GM23338 (cell line): ENCODE results near the gene MAST4. TPM values are rescaled to one million over a fixed set of nuclear protein-coding genes. Genes with fewer than 3 reads are reported as not detected.

Source experiments
- ATAC-seq: fragments of 200-7000 bp; cut with Tn5 transposase; 3 replicates; pipeline ENCODE4 v1.9.1; 2020
- DNase-seq: peaks from one replicate; pipeline ENCODE4 v3.0.0-alpha.2; 2015; ENCODE audit warnings: low spot score
- H2AFZ ChIP-seq: fragments of 200-600 bp; sonication (generic); 2 replicates; pipeline ENCODE4 v1.8.0; 2016; ENCODE audit warnings: antibody characterized with exemption, mild to moderate bottlenecking, moderate library complexity
- H3F3A ChIP-seq: fragments of 200-600 bp; sonication (generic); replicated peaks from 2 replicates; pipeline ENCODE4 v1.8.0; 2017; ENCODE audit warnings: antibody characterized with exemption, mixed run types, low read depth
- H3K27ac ChIP-seq: fragments of 200-600 bp; sonication (generic); 2 replicates; pipeline ENCODE4 v1.6.1; 2016; ENCODE audit warnings: low read depth
- H3K27me3 ChIP-seq: fragments of 200-600 bp; sonication (generic); 2 replicates; pipeline ENCODE4 v1.8.0; 2016; ENCODE audit warnings: mild to moderate bottlenecking, mixed run types, moderate library complexity; ENCODE audit not compliant: insufficient read depth
- H3K36me3 ChIP-seq: fragments of 200-600 bp; sonication (generic); 2 replicates; pipeline ENCODE4 v1.8.0; 2016; ENCODE audit warnings: mild to moderate bottlenecking; ENCODE audit not compliant: insufficient read depth
- H3K4me1 ChIP-seq: fragments of 200-600 bp; sonication (generic); 2 replicates; pipeline ENCODE4 v1.8.0; 2016; ENCODE audit warnings: mild to moderate bottlenecking, moderate library complexity; ENCODE audit not compliant: insufficient read depth
- H3K4me2 ChIP-seq: fragments of 200-600 bp; sonication (generic); 2 replicates; pipeline ENCODE4 v1.7.1; 2017; ENCODE audit warnings: mixed run types
- H3K4me3 ChIP-seq: fragments of 200-600 bp; sonication (generic); 2 replicates; pipeline ENCODE4 v1.6.1; 2016; ENCODE audit warnings: mixed run types
- H3K79me2 ChIP-seq: fragments of 200-600 bp; sonication (generic); replicated peaks from 2 replicates; pipeline ENCODE4 v1.8.0; 2017; ENCODE audit warnings: mild to moderate bottlenecking; ENCODE audit not compliant: insufficient read depth
- H3K9me2 ChIP-seq: fragments of 200-600 bp; sonication (generic); 2 replicates; pipeline ENCODE4 v1.8.0; 2017; ENCODE audit not compliant: insufficient read depth
- H4K20me1 ChIP-seq: fragments of 200-600 bp; sonication (generic); replicated peaks from 2 replicates; pipeline ENCODE4 v1.8.0; 2017; ENCODE audit warnings: mild to moderate bottlenecking; ENCODE audit not compliant: insufficient read depth
- H3K27ac Mint-ChIP-seq: 2 replicates; pipeline ENCODE4 v1.8.0; 2020; ENCODE audit warnings: inconsistent platforms, mild to moderate bottlenecking, moderate library complexity, mixed read lengths
- H3K27me3 Mint-ChIP-seq: 3 replicates; pipeline ENCODE4 v1.8.0; 2022; ENCODE audit warnings: low read depth, mild to moderate bottlenecking, moderate library complexity, mixed read lengths, inconsistent platforms; ENCODE audit not compliant: insufficient read depth, poor library complexity
- H3K36me3 Mint-ChIP-seq: 3 replicates; pipeline ENCODE4 v1.8.0; 2021; ENCODE audit warnings: low read depth, mild to moderate bottlenecking, inconsistent platforms, moderate library complexity, mixed read lengths
- H3K4me1 Mint-ChIP-seq: 3 replicates; pipeline ENCODE4 v1.8.0; 2020; ENCODE audit warnings: mild to moderate bottlenecking, inconsistent platforms, mixed read lengths
- H3K4me3 Mint-ChIP-seq: 3 replicates; pipeline ENCODE4 v1.8.0; 2021; ENCODE audit warnings: moderate library complexity, mild to moderate bottlenecking, inconsistent platforms, mixed read lengths
- H3K9me3 Mint-ChIP-seq: 3 replicates; pipeline ENCODE4 v1.8.0; 2020; ENCODE audit warnings: moderate library complexity, mild to moderate bottlenecking, inconsistent platforms, mixed read lengths
- CREB1 ChIP-seq: fragments of 250-450 bp; sonication (Bioruptor Pico); IDR thresholded peaks from 2 replicates; pipeline ENCODE4 v1.5.0; 2020; ENCODE audit warnings: low read depth, mild to moderate bottlenecking, moderate library complexity
- CTCF ChIP-seq, 2 experiments: fragments of 200-600 bp in 1 of 2; sonication (generic) in 1 of 2; conservative IDR thresholded peaks; 2 replicates each; pipeline versions ENCODE4 v1.5.1 to v1.6.1; 2016 to 2017; ENCODE audit warnings: antibody characterized with exemption in 2 of 2, low read depth in 2 of 2, mild to moderate bottlenecking in 2 of 2, moderate library complexity in 1 of 2
- ETS1 ChIP-seq: IDR thresholded peaks from 2 replicates; pipeline ENCODE4 v1.6.1; 2016; ENCODE audit warnings: antibody characterized with exemption
- EZH2 ChIP-seq: fragments of 200-600 bp; sonication (generic); IDR thresholded peaks from one replicate; pipeline ENCODE4 v1.8.0; 2017; ENCODE audit warnings: antibody characterized with exemption, mild to moderate bottlenecking, low read depth; ENCODE audit not compliant: unreplicated experiment
- EZH2phosphoT487 ChIP-seq: fragments of 200-600 bp; sonication (generic); IDR thresholded peaks from one replicate; pipeline ENCODE4 v1.8.1; 2018; ENCODE audit warnings: antibody characterized with exemption; ENCODE audit not compliant: unreplicated experiment
- JUNB ChIP-seq: IDR thresholded peaks from one replicate; pipeline ENCODE4 v1.6.1; 2016; ENCODE audit warnings: antibody characterized with exemption; ENCODE audit not compliant: unreplicated experiment
- NANOG ChIP-seq: IDR thresholded peaks from 2 replicates; pipeline ENCODE4 v1.6.1; 2016; ENCODE audit warnings: antibody characterized with exemption, borderline replicate concordance
- POLR2AphosphoS5 ChIP-seq: IDR thresholded peaks from 2 replicates; pipeline ENCODE4 v1.6.1; 2016; ENCODE audit warnings: antibody characterized with exemption, low read depth
- REST ChIP-seq: IDR thresholded peaks from one replicate; pipeline ENCODE4 v1.6.1; 2018; ENCODE audit warnings: antibody characterized with exemption; ENCODE audit not compliant: unreplicated experiment
- STAT1 ChIP-seq: IDR thresholded peaks from one replicate; pipeline ENCODE4 v1.6.1; 2016; ENCODE audit warnings: antibody characterized with exemption; ENCODE audit not compliant: unreplicated experiment
- ZNF114 ChIP-seq: fragments of 250-450 bp; sonication (Bioruptor Pico); IDR thresholded peaks from 2 replicates; pipeline ENCODE4 v1.5.0; 2020; ENCODE audit warnings: mild to moderate bottlenecking, moderate library complexity
- ZNF331 ChIP-seq: fragments of 250-450 bp; sonication (Bioruptor Pico); IDR thresholded peaks from 2 replicates; pipeline ENCODE4 v1.5.0; 2020; ENCODE audit warnings: low read depth, mild to moderate bottlenecking, moderate library complexity
- ZNF462 ChIP-seq: fragments of 250-450 bp; sonication (Bioruptor Pico); IDR thresholded peaks from 2 replicates; pipeline ENCODE4 v1.5.0; 2020; ENCODE audit warnings: mild to moderate bottlenecking, moderate library complexity
- polyA plus RNA-seq: library from polyadenylated mRNA; unstranded; fragments of >200 nt; fragmentation: Nextera tagmentation; extraction: Ambion mirVana; gene quantifications from 2 replicates; pipeline ENCODE4 v1.2.1, GENCODE V29; 2016
- total RNA-seq: library from RNA; depleted of rRNA; stranded (reverse); fragments of >200 nt; shearing (Covaris generic); gene quantifications from 2 replicates; pipeline ENCODE4 v1.2.3, GENCODE V29; 2014

Gene MAST4
- total and polyA plus RNA-seq, 2 experiments from 2014 or later, result 3.6 to 8.5 TPM

GRCh38 chr5:66886941-66887340, 290.7 kb downstream of the MAST4 start:
- peaks cover 6% of the 10 kb centered on the region; the same call in 1 of the 2 replicates for H3K4me1 ChIP-seq
- H3K4me2 ChIP-seq, result no peak overlapping the region
- H3K9me2 ChIP-seq, result no peaks in the 10 kb centered on the region
- no peak overlapping the region for H3K4me3 ChIP-seq
- no peaks in the 10 kb centered on the region for H3F3A ChIP-seq
- no peaks in the 10 kb centered on the region for H3K27me3 ChIP-seq
- no peak overlapping the region for H3K27ac Mint-ChIP-seq
- peaks cover 14% of the 10 kb centered on the region for H3K4me1 Mint-ChIP-seq
- ATAC-seq (no peak), DNase-seq (no peak)
- H3K9me3 Mint-ChIP-seq, result no peaks in the 10 kb centered on the region
- H3K4me3 Mint-ChIP-seq, result no peak overlapping the region
- H3K36me3 Mint-ChIP-seq, result no peaks in the 10 kb centered on the region
- H3K27me3 Mint-ChIP-seq, result peaks cover 3% of the 10 kb centered on the region
- H2AFZ ChIP-seq, result no peak overlapping the region
- no peak overlapping the region for H3K27ac ChIP-seq
- H4K20me1 ChIP-seq, result no peaks in the 10 kb centered on the region
- TF ChIP-seq JUNB (no peak), EZH2 (no peak), ZNF462 (CRISPR knock-in tag) (no peak), CTCF (conservative IDR thresholded peaks at IDR 0.05; ENCODE audit: low read depth in 2 of 2) (no peak), ZNF114 (no peak), ZNF331 (CRISPR knock-in tag) (no peak), CREB1 (CRISPR knock-in tag) (no peak), ETS1 (no peak), STAT1 (no peak), NANOG (no peak), POLR2AphosphoS5 (no peak), REST (no peak), EZH2phosphoT487 (no peak)
- H3K36me3 ChIP-seq, result no peaks in the 10 kb centered on the region
- H3K79me2 ChIP-seq, result no peaks in the 10 kb centered on the region
